Measurements from ENCODE around the gene AACS.

The AACS gene

DNA sequence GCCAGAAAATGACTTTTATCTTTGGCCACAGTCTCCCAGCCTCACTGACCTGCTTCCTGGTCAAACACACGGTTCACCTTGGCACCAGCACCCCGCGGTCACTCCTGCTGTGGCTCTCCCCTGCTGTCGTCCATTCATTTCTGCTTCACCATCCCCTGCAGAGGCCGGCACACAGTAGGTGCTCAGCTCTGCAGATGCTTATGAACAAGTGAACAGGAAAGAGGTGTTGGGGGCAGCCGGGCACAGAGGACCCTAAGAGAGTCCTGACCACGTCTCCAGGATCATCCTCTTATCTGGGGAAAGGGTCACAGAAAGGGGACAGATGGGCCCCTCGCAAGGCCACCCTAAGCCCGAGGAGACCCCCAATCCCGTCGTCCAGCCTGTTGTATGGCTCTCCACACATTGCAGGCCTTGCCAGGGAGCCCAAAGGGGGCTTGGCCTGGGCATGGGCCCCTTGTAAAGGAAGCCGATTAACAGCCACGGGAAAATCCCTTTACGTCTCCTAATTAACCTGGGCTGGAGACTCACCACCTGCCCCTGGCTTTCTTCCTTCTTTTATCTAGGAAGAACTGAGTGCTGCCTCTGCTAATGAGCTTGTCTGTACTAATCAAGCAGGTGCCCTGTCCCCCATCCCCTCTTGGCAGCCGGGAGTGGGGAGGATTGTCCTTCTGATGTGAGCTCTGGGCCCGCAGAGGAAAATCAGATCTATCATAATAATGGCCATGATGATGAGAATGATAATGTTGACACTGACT, 119.2 kb downstream of the AACS start:
- TF ChIP-seq, protein P1, sequence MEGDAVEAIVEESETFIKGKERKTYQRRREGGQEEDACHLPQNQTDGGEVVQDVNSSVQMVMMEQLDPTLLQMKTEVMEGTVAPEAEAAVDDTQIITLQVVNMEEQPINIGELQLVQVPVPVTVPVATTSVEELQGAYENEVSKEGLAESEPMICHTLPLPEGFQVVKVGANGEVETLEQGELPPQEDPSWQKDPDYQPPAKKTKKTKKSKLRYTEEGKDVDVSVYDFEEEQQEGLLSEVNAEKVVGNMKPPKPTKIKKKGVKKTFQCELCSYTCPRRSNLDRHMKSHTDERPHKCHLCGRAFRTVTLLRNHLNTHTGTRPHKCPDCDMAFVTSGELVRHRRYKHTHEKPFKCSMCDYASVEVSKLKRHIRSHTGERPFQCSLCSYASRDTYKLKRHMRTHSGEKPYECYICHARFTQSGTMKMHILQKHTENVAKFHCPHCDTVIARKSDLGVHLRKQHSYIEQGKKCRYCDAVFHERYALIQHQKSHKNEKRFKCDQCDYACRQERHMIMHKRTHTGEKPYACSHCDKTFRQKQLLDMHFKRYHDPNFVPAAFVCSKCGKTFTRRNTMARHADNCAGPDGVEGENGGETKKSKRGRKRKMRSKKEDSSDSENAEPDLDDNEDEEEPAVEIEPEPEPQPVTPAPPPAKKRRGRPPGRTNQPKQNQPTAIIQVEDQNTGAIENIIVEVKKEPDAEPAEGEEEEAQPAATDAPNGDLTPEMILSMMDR (IDR thresholded peaks at IDR 0.05; ENCODE audit: low read depth, low read length) = no peak
- in situ Hi-C loops (cut with HindIII; ENCODE audit: low sequenced_read_pairs) = no loop called here
- no peak for DNase-seq (ENCODE audit: low read depth, low spot score)
- no peak overlapping the region for H3K4me3 ChIP-seq (ENCODE audit: low read depth, low read length)

GRCh38 chr12:125185311-125185739, 120.1 kb downstream of the AACS start:
- peak overlapping the region; percentile 34 for H3K4me3 ChIP-seq (ENCODE audit: low read depth, low read length)
- no peak for DNase-seq (ENCODE audit: low read depth, low spot score)
- in situ Hi-C loops (cut with HindIII; ENCODE audit: low sequenced_read_pairs) = no loop called here
- TF ChIP-seq, protein P1 (IDR thresholded peaks at IDR 0.05; ENCODE audit: low read depth, low read length) = no peak

DNA sequence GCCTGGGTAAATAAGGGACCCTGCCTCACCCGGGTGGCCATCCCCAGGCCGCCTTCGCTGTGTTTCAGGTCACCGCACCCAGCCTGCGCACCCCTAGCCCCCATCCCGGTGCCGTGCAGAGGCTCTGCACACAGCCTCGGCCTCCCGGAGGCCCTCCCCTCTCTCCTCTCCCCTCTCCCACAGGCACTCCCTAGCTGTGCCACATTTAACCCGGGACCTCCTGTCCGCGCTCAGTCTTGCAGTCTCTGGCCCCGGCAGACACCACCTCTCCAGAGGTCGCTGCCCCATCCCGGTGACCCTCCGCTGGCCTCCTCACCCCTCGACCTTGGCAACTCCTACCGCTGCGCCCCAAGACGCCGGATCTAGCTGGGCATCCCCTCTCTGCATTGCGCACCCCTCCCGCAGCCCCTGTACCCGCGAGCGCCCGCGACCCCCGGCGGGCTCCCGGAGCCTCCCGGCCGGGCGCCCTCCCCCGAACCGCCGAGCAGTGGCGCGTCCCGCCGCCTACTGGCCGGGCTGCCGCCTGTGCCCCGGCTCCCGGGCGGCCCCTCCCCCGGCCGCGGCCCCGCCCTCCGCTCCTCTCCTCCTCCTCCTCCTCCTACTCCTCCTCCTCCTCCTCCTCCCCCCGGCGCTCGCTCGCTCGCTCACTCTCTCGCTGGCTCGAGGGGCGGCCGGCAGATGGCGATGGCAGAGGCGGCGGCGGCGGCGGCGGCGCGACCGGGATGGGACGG, 120.7 kb downstream of the AACS start, which contains the start of gene TMEM132B:
TSS of gene TMEM132B (plus strand) at position 647 of the 731 bp plus-strand sequence.
- DNase-seq (ENCODE audit: low read depth, low spot score) = peak; percentile 68
- peak within 1 kb of the TSS; percentile 34 for H3K4me3 ChIP-seq (ENCODE audit: low read depth, low read length)
- in situ Hi-C loops (cut with HindIII; ENCODE audit: low sequenced_read_pairs) = no loop called here
- TF ChIP-seq, protein P1 (IDR thresholded peaks at IDR 0.05; ENCODE audit: low read depth, low read length) = peak; percentile 21

DNA sequence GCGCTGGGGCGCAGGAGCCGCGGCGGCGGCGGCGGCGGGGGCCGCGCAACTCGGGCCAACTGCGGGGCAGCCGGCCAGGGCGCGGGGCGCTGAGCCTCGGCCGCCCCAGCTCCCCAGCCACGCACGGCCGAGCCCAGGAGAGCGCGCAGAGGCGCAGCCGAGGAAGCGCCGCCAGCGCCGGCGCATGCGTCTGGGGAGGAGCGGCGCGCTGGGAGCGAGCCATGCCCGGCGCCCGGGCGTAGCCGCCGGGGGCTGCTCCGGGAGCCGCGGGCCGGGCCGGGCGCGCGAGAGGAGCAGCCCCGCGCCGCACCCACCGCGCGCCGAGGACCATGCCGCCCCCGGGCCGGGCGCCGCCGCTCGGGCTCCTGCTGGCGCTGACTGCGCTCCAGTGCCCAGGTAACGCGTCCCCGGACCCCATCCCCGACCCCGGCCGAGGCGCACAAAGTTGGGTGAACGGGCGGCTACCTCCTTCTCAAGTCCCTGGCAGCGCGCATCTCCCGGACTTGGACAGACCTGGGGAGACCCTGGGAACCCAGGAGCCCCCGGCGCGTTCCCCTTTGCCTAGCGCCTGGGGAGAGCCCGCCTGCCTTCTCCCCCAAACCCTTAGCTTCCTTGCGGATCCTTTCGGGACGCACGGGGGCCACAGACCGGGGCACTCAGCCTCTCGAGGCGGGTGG, 121.4 kb downstream of the AACS start:
- TF ChIP-seq, protein P1 (IDR thresholded peaks at IDR 0.05; ENCODE audit: low read depth, low read length) = no peak
- DNase-seq (ENCODE audit: low read depth, low spot score) = no peak
- H3K4me3 ChIP-seq (ENCODE audit: low read depth, low read length) = peak overlapping the region; percentile 34
- in situ Hi-C loops (cut with HindIII; ENCODE audit: low sequenced_read_pairs) = no loop called here

- peak overlapping the region; percentile 34 for H3K4me3 ChIP-seq (ENCODE audit: low read depth, low read length)
- in situ Hi-C loops (cut with HindIII; ENCODE audit: low sequenced_read_pairs) = no loop called here
- no peak for DNase-seq (ENCODE audit: low read depth, low spot score)
- TF ChIP-seq, protein P1 (IDR thresholded peaks at IDR 0.05; ENCODE audit: low read depth, low read length) = no peak
Measured at GRCh38 chr12:125187148-125187745, 122.0 kb downstream of the AACS start.
